Endothelial cell (in vitro differentiated cells): ENCODE data around the gene PARD6G. TPM values are rescaled to one million over a fixed set of nuclear protein-coding genes. Genes with fewer than 3 reads are reported as not detected.

Experiments used
- DNase-seq: peaks from one replicate; pipeline ENCODE4 v3.0.0; 2021; ENCODE audit warnings: low spot score
- H3K27ac Mint-ChIP-seq: one replicate; pipeline ENCODE4 v1.8.0; 2021; ENCODE audit warnings: mixed read lengths, inconsistent platforms; ENCODE audit not compliant: unreplicated experiment
- H3K27me3 Mint-ChIP-seq: one replicate; pipeline ENCODE4 v1.8.0; 2021; ENCODE audit warnings: mild to moderate bottlenecking, moderate library complexity, mixed read lengths, inconsistent platforms; ENCODE audit not compliant: unreplicated experiment
- H3K36me3 Mint-ChIP-seq: one replicate; pipeline ENCODE4 v1.8.0; 2021; ENCODE audit warnings: mild to moderate bottlenecking, low read depth, mixed read lengths, inconsistent platforms; ENCODE audit not compliant: unreplicated experiment
- H3K4me1 Mint-ChIP-seq: one replicate; pipeline ENCODE4 v1.8.0; 2021; ENCODE audit warnings: mild to moderate bottlenecking, mixed read lengths, inconsistent platforms; ENCODE audit not compliant: unreplicated experiment
- H3K4me3 Mint-ChIP-seq: one replicate; pipeline ENCODE4 v1.8.0; 2021; ENCODE audit warnings: mild to moderate bottlenecking, mixed read lengths, inconsistent platforms; ENCODE audit not compliant: unreplicated experiment
- H3K9me3 Mint-ChIP-seq: one replicate; pipeline ENCODE4 v1.8.0; 2021; ENCODE audit warnings: mixed read lengths, inconsistent platforms; ENCODE audit not compliant: unreplicated experiment
- total RNA-seq: library from RNA; stranded (reverse); fragmentation: NEBNext Ultra II Directional; extraction: Animal tissue kit (Norgen Biotek cat#: 25700); gene quantifications from one replicate; pipeline ENCODE4 v1.2.1, GENCODE V29; 2021; ENCODE audit not compliant: unreplicated experiment
- TF ChIP-seq, protein P1 (sequence below): fragments of 200-600 bp; sonication (generic); IDR thresholded peaks from one replicate; pipeline ENCODE4 v1.5.0; 2021; ENCODE audit warnings: antibody characterized with exemption; ENCODE audit not compliant: unreplicated experiment

Gene PARD6G
- total RNA-seq, 1 donor from 2014 or later = 10.4 TPM

DNA sequence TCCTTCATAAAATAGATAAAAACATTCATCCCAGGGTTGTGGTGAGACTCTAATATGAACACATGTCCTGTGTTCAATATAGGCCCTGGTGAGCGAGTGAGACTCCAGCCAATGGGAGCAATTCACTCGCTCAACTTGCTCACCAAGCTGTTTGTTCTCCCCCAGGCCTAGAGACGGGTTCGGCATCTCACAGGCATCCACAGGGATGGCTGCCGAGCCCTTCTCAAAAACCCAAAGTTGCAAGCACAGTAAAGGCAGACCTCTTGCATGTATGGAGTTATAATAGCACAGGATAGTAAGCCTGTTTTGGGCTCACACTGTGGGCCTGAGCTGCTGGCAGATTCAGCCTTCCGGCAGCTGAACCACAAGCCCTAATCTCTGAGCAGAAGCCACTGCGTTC, 15.7 kb downstream of the PARD6G start:
- Mint-ChIP-seq H3K27me3 (peaks cover 8% of the 10 kb centered on the region), H3K36me3 (no peaks in the 10 kb centered on the region), H3K4me1 (no peaks in the 10 kb centered on the region), H3K4me3 (no peak overlapping the region), H3K27ac (no peak overlapping the region), H3K9me3 (no peaks in the 10 kb centered on the region)
- TF ChIP-seq, protein P1, sequence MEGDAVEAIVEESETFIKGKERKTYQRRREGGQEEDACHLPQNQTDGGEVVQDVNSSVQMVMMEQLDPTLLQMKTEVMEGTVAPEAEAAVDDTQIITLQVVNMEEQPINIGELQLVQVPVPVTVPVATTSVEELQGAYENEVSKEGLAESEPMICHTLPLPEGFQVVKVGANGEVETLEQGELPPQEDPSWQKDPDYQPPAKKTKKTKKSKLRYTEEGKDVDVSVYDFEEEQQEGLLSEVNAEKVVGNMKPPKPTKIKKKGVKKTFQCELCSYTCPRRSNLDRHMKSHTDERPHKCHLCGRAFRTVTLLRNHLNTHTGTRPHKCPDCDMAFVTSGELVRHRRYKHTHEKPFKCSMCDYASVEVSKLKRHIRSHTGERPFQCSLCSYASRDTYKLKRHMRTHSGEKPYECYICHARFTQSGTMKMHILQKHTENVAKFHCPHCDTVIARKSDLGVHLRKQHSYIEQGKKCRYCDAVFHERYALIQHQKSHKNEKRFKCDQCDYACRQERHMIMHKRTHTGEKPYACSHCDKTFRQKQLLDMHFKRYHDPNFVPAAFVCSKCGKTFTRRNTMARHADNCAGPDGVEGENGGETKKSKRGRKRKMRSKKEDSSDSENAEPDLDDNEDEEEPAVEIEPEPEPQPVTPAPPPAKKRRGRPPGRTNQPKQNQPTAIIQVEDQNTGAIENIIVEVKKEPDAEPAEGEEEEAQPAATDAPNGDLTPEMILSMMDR = no peak
- no peak for DNase-seq

DNA sequence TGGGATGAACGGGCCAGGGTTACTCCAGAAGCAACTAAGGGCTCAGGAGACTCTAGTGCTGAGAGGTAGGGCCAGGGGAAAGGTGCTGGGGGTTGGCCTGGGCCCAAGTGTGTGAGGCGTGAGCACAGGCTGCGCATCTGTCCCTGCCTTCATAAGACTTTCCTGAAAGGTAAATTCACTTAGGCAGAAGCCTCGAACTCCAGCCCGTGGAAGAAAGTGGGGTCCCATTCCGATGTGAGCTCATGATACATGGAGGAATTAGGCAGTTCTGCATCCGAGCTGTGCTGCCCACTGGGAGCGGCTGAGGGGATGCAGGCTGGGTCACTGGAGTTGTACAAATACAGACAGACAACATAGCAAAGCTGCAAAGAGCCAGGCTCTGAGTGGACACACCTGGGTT, 16.2 kb downstream of the PARD6G start:
- no peak overlapping the region for H3K27ac Mint-ChIP-seq

DNA sequence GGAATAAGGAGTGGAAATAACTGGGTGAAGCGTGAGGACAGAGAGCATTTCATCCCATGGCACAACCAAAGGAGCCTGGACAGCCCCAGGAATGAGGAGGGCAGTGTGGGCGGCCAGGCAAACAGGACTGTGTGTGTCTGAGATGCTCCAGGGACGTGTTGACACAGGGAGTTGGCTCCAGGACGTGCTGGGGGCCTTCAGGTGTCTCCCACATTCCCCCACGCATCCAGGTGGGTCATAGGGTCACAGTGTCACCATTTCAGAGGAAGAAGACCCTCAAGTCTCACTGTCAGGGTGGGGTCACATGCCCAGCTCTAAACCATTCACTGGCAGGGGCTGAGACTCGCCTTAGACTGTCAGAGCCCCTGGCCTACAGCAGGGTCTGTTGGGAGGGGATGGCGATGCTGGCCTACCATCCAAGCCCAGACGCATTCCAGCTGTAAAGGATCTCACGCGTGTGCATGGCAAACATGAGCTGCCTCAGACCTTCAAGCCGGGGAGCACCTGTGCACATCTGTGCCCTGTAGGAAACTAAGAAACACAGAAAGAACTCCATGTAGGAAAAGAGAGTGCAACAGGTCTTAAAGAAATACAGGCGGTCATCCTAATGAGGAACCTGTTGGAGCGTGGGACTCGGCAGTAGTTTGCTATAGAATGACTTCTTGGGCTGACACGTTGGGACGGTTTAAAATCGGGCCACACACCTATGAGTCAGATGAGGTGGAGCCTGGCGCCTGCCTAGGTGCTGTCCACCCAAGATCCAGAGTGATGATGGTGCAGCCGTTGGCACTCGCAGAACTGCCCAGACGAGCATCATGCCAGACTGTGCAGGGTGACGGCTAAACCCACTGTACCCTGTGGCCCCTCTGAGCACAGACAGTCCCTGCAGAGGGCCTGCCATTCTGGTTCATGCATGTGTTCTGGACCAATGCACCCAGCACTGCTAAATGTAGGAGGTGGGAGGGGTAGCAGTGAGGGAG, 17.3 kb downstream of the PARD6G start:
- Mint-ChIP-seq H3K27ac (no peak overlapping the region), H3K36me3 (no peaks in the 10 kb centered on the region), H3K4me1 (peaks cover 6% of the 10 kb centered on the region), H3K4me3 (no peak overlapping the region), H3K9me3 (no peaks in the 10 kb centered on the region), H3K27me3 (peaks cover 8% of the 10 kb centered on the region)
- TF ChIP-seq, protein P1 = no peak
- DNase-seq = no peak

More for the DNA sequence above, 16.2 kb downstream of the PARD6G start:
- Mint-ChIP-seq H3K36me3 (no peaks in the 10 kb centered on the region), H3K9me3 (no peaks in the 10 kb centered on the region), H3K27me3 (peaks cover 8% of the 10 kb centered on the region), H3K4me1 (no peaks in the 10 kb centered on the region), H3K4me3 (no peak overlapping the region)
- no peak for DNase-seq
- TF ChIP-seq, protein P1 = no peak

DNA sequence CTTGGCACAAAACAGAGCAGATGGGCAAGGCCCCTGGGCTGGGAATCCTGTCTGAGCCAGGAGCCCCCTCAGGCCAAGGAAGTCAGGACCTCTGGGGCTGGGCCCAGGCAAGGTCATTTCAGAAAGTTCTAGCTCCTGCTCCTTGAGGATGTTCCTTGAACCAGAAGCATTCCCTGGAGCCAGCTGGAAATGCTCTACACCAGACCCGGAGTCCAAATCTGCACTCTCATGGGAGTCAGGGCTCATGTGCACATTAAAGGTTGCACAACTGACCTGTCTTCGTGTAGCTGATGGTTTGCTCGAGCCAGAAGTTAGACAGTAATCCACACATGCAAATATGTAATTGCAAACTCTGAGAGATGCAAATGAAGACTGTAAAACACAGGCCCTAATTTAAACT, 18.0 kb downstream of the PARD6G start:
- Mint-ChIP-seq H3K9me3 (no peaks in the 10 kb centered on the region), H3K4me1 (peaks cover 6% of the 10 kb centered on the region), H3K27me3 (peaks cover 7% of the 10 kb centered on the region), H3K36me3 (no peaks in the 10 kb centered on the region), H3K4me3 (no peak overlapping the region), H3K27ac (no peak overlapping the region)
- no peak for DNase-seq
- TF ChIP-seq, protein P1 = no peak
